ENCODE measurements around the gene DCC.

Gene DCC

DNA sequence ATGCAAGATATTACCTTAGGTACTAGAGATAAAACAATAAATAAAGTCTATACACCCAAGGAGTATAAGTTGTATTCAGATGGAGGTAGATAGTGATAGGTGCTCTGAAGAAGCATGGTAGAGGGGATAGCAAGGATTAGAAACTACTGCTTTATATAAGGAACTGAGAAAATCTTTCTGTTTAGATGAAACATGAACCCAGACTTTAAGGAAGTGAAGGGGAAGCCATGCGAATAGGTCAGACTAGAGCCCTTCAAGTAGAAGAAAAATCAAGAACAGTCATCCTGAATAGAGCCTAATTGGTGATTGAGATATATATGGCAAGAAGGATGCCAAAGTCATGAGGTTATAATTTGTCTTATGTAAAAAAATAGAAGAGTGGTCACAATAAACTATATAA is 984.4 kb downstream of the DCC start:
- Histone ChIP-seq H3K4me3 (ENCODE audit: extremely low read depth, insufficient read depth, low read length, poor library complexity, severe bottlenecking) (no peak overlapping the region), H3K27ac (ENCODE audit: low read depth, low read length, severe bottlenecking) (no peak overlapping the region)
- 100% methylated on average over 1 of the region's 1 CpG for WGBS, 2 experiments (ENCODE audit: insufficient coverage in 2 of 2)

DNA sequence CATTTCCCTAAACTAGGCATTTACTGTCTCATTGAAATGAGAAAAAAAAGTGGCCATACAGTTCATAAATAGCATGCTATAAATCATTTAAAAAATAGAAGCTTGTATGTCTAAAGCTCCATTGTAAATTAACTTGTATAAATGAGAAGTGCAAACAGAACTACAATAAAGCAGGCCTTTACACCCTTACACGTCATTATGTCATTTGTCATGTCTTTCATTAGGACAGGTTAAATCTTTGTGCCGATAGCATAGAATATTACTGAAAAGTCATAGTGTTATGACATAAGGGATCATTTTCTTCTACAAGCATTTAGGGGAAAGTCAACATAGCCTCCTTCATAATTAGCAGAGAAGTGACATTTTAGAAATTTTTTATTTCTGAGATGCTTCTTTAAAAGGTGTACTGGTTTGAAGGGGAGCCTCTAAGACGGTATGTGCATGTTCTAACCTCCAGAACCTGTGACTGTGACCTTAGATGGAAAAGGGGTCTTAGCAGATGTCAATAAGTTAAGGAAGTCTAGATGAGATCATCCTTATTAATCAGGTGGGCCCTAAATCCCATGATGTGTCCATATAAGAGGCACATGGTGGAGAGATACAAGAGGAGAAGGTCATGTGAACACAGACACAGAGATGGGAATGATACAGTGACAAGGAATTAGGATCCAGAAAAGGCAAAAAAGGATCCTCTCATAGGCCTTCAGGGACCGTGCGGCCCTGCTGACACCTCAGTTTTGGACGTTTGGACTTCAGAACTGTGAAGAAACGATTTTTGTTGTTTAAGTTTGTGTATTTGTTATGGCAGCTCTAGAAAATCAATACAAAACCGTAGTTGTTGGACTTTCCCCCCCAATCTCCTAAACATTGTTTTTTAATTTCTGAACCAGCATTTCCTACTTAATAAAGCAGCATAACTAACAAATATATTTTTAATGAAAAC is 1020.8 kb downstream of the DCC start:
- Histone ChIP-seq H3K27ac (ENCODE audit: low read depth, low read length, severe bottlenecking) (no peak overlapping the region), H3K4me1 (ENCODE audit: control insufficient read depth, insufficient read depth, low read length, poor library complexity, severe bottlenecking) (no peaks in the 10 kb centered on the region), H3K36me3 (ENCODE audit: control insufficient read depth, insufficient read depth, low read length) (no peaks in the 10 kb centered on the region), H3K9me3 (ENCODE audit: control insufficient read depth, low read length) (no peaks in the 10 kb centered on the region), H3K4me3 (ENCODE audit: extremely low read depth, insufficient read depth, low read length, poor library complexity, severe bottlenecking) (no peak overlapping the region)
- 91 to 96% methylated on average over 3 to 4 of the region's 8 CpGs for WGBS, 2 experiments (ENCODE audit: insufficient coverage in 2 of 2)

More for the DNA sequence above, 984.4 kb downstream of the DCC start:
- Histone ChIP-seq H3K4me1 (ENCODE audit: control insufficient read depth, insufficient read depth, low read length, poor library complexity, severe bottlenecking) (no peaks in the 10 kb centered on the region), H3K36me3 (ENCODE audit: control insufficient read depth, insufficient read depth, low read length) (no peaks in the 10 kb centered on the region), H3K9me3 (ENCODE audit: control insufficient read depth, low read length) (no peaks in the 10 kb centered on the region)

DNA sequence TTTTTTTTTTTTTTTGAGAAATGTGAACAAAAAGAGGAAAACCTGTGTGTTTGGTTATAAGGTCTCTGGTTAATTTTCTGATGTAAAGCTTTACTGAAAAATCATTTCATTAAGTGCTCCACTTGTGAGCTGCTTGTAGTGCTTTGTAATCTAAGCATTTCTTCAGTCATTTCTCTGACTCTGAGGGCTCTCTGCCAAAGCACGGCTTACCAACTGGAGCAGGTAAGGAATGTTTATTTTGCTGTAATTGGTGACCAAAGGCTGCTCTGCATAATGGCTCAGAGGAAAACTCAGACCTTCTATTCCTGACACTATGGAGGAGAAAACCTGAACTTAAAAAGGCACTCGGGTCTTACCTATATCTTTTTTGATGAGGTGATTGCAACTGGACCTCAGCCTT is 1035.6 kb downstream of the DCC start:
- Histone ChIP-seq H3K27ac (ENCODE audit: low read depth, low read length, severe bottlenecking) (no peak overlapping the region), H3K36me3 (ENCODE audit: control insufficient read depth, insufficient read depth, low read length) (no peaks in the 10 kb centered on the region), H3K4me1 (ENCODE audit: control insufficient read depth, insufficient read depth, low read length, poor library complexity, severe bottlenecking) (no peaks in the 10 kb centered on the region), H3K9me3 (ENCODE audit: control insufficient read depth, low read length) (no peaks in the 10 kb centered on the region), H3K4me3 (ENCODE audit: extremely low read depth, insufficient read depth, low read length, poor library complexity, severe bottlenecking) (no peak overlapping the region)
- WGBS, 2 experiments (ENCODE audit: insufficient coverage in 2 of 2) = 78% methylated on average over 1 of the region's 2 CpGs; no CpG with 5 or more reads in 1 of the 2 experiments

DNA sequence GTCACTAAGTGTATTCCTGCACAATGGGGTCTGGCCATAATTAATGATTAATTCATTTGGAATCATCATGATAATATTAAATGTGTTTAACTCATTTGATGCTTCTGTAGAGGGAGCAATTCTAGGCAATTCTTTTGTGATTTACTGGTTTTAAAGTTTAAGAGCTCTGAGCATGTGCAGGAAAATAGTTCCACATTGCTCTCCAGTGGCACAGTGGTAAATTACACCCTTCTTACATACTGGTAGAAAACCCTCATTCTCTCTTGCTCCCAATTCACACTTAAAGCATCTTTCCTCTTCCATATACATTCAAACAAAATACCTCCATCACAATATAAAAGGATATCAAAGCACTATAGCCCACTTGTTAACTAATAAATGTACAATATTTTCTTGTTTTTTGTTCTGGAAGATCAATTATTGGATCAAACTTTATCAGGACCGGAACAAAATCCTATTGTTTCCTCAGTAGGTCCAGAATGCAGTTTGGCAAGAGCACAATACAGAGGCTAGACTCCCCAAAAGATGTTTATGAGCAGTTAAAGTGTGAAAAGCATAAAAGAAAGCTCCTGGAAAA is 1040.2 kb downstream of the DCC start:
- Histone ChIP-seq H3K9me3 (ENCODE audit: control insufficient read depth, low read length) (no peaks in the 10 kb centered on the region), H3K4me1 (ENCODE audit: control insufficient read depth, insufficient read depth, low read length, poor library complexity, severe bottlenecking) (no peaks in the 10 kb centered on the region), H3K4me3 (ENCODE audit: extremely low read depth, insufficient read depth, low read length, poor library complexity, severe bottlenecking) (no peak overlapping the region), H3K27ac (ENCODE audit: low read depth, low read length, severe bottlenecking) (no peak overlapping the region), H3K36me3 (ENCODE audit: control insufficient read depth, insufficient read depth, low read length) (no peaks in the 10 kb centered on the region)
- whole genome bisulfite sequencing, 2 experiments (ENCODE audit: insufficient coverage in 2 of 2) = no CpG with 5 or more reads among the region's 1 CpG

DNA sequence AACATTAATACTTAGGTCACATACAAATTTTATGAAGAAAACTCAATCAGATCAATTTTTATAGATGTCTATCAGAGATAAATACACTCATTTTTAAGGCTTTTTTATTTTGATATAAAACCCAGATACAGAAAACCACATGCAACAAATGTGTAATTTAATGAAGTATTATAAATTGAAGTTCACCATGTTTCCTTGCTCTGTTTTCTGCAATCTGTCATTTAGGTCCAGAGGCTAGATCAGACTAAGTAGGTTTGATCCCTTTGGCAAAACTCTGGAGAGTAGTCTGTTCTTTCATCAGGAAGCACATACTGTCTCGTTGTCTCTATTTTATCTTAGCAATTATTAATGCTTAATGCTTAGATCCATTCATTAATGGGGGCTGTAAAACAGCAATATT is 1042.9 kb downstream of the DCC start:
- Histone ChIP-seq H3K9me3 (ENCODE audit: control insufficient read depth, low read length) (no peaks in the 10 kb centered on the region), H3K27ac (ENCODE audit: low read depth, low read length, severe bottlenecking) (no peak overlapping the region)
- WGBS, 2 experiments (ENCODE audit: insufficient coverage in 2 of 2) = no CpG with 5 or more reads among the region's 1 CpG

DNA sequence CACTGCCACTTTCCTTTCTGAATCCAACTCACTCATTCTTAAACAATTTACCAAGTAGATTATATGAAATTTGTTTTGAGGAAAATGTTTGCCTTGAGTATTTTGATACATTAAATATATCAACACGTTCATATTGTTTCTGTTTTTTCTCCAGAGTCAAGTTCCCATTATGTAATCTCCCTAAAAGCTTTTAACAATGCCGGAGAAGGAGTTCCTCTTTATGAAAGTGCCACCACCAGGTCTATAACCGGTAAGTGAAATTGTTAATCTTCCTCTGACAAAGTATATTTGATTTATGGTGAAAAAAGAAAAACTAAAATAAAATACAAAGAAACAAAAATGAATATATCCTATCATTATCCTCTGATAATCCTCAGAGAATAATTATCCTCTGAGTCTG is 1045.9 kb downstream of the DCC start:
- no peak overlapping the region for H3K27ac ChIP-seq (ENCODE audit: low read depth, low read length, severe bottlenecking)
- H3K4me3 ChIP-seq (ENCODE audit: extremely low read depth, insufficient read depth, low read length, poor library complexity, severe bottlenecking) = no peak overlapping the region
- no CpG with 5 or more reads among the region's 3 CpGs for WGBS, 2 experiments (ENCODE audit: insufficient coverage in 2 of 2)
- H3K36me3 ChIP-seq (ENCODE audit: control insufficient read depth, insufficient read depth, low read length) = no peaks in the 10 kb centered on the region
- H3K9me3 ChIP-seq (ENCODE audit: control insufficient read depth, low read length) = no peaks in the 10 kb centered on the region
- H3K4me1 ChIP-seq (ENCODE audit: control insufficient read depth, insufficient read depth, low read length, poor library complexity, severe bottlenecking) = no peaks in the 10 kb centered on the region

More for the DNA sequence above, 1042.9 kb downstream of the DCC start:
- no peak overlapping the region for H3K4me3 ChIP-seq (ENCODE audit: extremely low read depth, insufficient read depth, low read length, poor library complexity, severe bottlenecking)
- no peaks in the 10 kb centered on the region for H3K36me3 ChIP-seq (ENCODE audit: control insufficient read depth, insufficient read depth, low read length)
- no peaks in the 10 kb centered on the region for H3K4me1 ChIP-seq (ENCODE audit: control insufficient read depth, insufficient read depth, low read length, poor library complexity, severe bottlenecking)

DNA sequence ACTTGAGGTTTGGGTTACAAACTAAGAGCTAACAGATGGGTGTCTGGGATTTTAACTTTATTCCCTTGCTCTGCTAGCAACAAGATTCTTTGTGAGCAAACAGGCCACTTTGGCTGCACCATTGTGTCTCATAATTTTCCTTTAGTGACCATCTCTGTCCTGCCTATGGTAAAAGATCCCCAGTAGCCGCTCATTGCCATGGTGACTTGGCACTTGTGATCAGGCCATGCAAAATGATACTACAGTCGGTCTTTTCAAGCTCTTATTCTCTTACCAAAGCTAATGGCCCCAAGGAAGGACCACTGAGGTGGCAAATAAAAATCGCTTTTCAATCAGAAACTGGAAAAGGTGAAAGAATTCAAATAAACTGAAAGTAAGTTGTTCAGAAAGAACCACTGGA is 1047.6 kb downstream of the DCC start:
- WGBS, 2 experiments (ENCODE audit: insufficient coverage in 2 of 2) = 51 to 75% methylated on average over 1 to 2 of the region's 3 CpGs
- H3K27ac ChIP-seq (ENCODE audit: low read depth, low read length, severe bottlenecking) = no peak overlapping the region

DNA sequence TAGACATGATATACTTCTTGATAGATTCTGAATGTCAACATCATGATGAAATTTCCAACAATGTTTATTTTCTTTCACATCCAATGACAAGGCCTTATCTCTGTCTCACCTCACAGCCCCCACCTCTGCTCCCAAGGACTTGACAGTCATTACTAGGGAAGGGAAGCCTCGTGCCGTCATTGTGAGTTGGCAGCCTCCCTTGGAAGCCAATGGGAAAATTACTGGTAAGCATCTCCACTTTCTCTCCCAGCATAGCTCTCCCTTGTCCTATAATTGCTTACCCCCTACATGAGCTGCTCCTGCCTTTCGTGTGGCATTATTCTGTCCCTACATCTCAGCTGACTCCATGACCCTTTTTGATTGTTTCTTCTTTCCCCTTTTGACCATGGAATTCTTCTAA is 1062.7 kb downstream of the DCC start:
- H3K36me3 ChIP-seq (ENCODE audit: control insufficient read depth, insufficient read depth, low read length) = no peaks in the 10 kb centered on the region
- H3K4me1 ChIP-seq (ENCODE audit: control insufficient read depth, insufficient read depth, low read length, poor library complexity, severe bottlenecking) = no peaks in the 10 kb centered on the region
- no peaks in the 10 kb centered on the region for H3K9me3 ChIP-seq (ENCODE audit: control insufficient read depth, low read length)
- no peak overlapping the region for H3K27ac ChIP-seq (ENCODE audit: low read depth, low read length, severe bottlenecking)
- WGBS, 2 experiments (ENCODE audit: insufficient coverage in 2 of 2) = 70 to 83% methylated on average over 2 of the region's 3 CpGs
- H3K4me3 ChIP-seq (ENCODE audit: extremely low read depth, insufficient read depth, low read length, poor library complexity, severe bottlenecking) = no peak overlapping the region

More for the DNA sequence above, 1047.6 kb downstream of the DCC start:
- Histone ChIP-seq H3K4me3 (ENCODE audit: extremely low read depth, insufficient read depth, low read length, poor library complexity, severe bottlenecking) (no peak overlapping the region), H3K4me1 (ENCODE audit: control insufficient read depth, insufficient read depth, low read length, poor library complexity, severe bottlenecking) (no peaks in the 10 kb centered on the region), H3K36me3 (ENCODE audit: control insufficient read depth, insufficient read depth, low read length) (no peaks in the 10 kb centered on the region), H3K9me3 (ENCODE audit: control insufficient read depth, low read length) (no peaks in the 10 kb centered on the region)

DNA sequence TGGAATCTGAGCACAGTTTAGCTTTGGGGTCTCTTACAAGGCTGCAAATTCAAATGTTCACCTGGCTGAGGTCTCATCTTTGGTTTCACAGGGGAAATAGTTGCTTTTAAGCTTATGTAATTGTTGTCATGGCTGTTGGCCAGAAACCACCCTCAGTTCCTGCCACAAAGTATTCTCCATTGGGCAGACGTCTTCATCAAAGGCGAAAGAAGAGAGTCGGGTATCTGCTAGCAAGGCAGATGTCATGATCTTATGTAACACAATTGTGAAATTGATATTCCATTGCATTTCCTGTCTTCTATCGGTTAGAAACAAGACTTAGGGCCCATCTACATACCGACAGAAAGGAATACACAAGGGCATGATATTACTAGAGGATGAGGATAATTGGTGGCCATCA is 1068.3 kb downstream of the DCC start:
- Histone ChIP-seq H3K36me3 (ENCODE audit: control insufficient read depth, insufficient read depth, low read length) (no peaks in the 10 kb centered on the region), H3K4me1 (ENCODE audit: control insufficient read depth, insufficient read depth, low read length, poor library complexity, severe bottlenecking) (no peaks in the 10 kb centered on the region), H3K9me3 (ENCODE audit: control insufficient read depth, low read length) (no peaks in the 10 kb centered on the region), H3K27ac (ENCODE audit: low read depth, low read length, severe bottlenecking) (no peak overlapping the region), H3K4me3 (ENCODE audit: extremely low read depth, insufficient read depth, low read length, poor library complexity, severe bottlenecking) (no peak overlapping the region)
- 80% methylated on average over 1 of the region's 5 CpGs for WGBS, 2 experiments (ENCODE audit: insufficient coverage in 2 of 2)

DNA sequence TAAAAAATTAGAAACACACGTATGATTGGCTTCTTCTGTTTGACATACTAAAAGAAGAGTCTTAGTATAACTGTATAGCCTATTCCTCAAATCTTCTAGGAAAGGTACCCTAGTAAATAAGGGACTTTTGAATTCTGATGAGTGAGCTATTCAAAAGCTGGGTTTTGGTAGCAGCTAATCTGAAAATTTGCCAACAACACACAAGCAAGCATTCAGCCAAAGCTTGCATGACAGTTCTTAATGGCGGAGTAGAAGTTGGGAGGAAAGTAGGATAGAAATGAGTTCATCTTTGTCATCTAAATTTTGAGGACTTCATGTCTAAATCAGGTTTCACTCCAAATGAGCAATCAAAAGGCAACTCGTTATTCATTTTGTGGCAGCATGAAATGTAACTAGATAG is 1071.5 kb downstream of the DCC start:
- Histone ChIP-seq H3K27ac (ENCODE audit: low read depth, low read length, severe bottlenecking) (no peak overlapping the region), H3K36me3 (ENCODE audit: control insufficient read depth, insufficient read depth, low read length) (no peaks in the 10 kb centered on the region), H3K9me3 (ENCODE audit: control insufficient read depth, low read length) (no peaks in the 10 kb centered on the region), H3K4me1 (ENCODE audit: control insufficient read depth, insufficient read depth, low read length, poor library complexity, severe bottlenecking) (peaks cover 7% of the 10 kb centered on the region), H3K4me3 (ENCODE audit: extremely low read depth, insufficient read depth, low read length, poor library complexity, severe bottlenecking) (no peak overlapping the region)
- WGBS, 2 experiments (ENCODE audit: insufficient coverage in 2 of 2) = 71% methylated on average over 1 of the region's 3 CpGs; no CpG with 5 or more reads in 1 of the 2 experiments

DNA sequence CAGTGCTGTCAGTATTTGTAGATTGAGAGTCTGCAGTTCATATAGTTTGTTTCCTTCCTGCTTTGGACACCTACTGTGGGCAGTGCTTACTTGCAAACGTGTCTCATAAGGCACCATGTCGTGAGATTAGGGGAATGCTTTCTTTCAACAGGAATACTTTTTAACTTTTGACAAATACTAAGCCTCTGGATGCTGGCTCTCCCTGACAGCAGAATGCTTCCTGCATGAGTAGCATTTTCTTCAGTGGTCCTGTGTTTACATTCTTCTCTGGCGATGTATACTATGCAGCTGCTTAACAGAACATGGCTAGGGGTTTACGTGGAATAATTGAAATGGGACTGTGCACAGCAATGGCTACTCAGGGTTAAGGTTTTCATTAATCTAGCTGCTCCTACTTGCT is 1077.0 kb downstream of the DCC start:
- no peak overlapping the region for H3K4me3 ChIP-seq (ENCODE audit: extremely low read depth, insufficient read depth, low read length, poor library complexity, severe bottlenecking)
- peak overlapping the region; percentile 0 for H3K27ac ChIP-seq (ENCODE audit: low read depth, low read length, severe bottlenecking)
- H3K36me3 ChIP-seq (ENCODE audit: control insufficient read depth, insufficient read depth, low read length) = no peaks in the 10 kb centered on the region
- WGBS, 2 experiments (ENCODE audit: insufficient coverage in 2 of 2) = 0 to 10% methylated on average over 1 to 2 of the region's 4 CpGs
- H3K4me1 ChIP-seq (ENCODE audit: control insufficient read depth, insufficient read depth, low read length, poor library complexity, severe bottlenecking) = peaks cover 8% of the 10 kb centered on the region
- no peaks in the 10 kb centered on the region for H3K9me3 ChIP-seq (ENCODE audit: control insufficient read depth, low read length)
